ENCODE data around the gene PMF1. TPM values are rescaled to one million over a fixed set of nuclear protein-coding genes. Genes with fewer than 3 reads are reported as not detected.

PMF1 gene
- total RNA-seq, 1 experiment from 2014 or later, result 96.6 TPM

GRCh38 chr1:156268336-156268735 is 55.5 kb downstream of the PMF1 start:
- Histone ChIP-seq H3K4me3 (ENCODE audit: low read depth, low read length, poor library complexity, severe bottlenecking) (no peak overlapping the region), H3K27ac (ENCODE audit: low read depth, low read length, poor library complexity, severe bottlenecking) (no peak overlapping the region), H3K9me3 (ENCODE audit: low read depth, low read length, poor library complexity, severe bottlenecking) (no peaks in the 10 kb centered on the region), H3K4me1 (ENCODE audit: insufficient read depth, low read length, poor library complexity, severe bottlenecking) (no peaks in the 10 kb centered on the region), H3K36me3 (ENCODE audit: insufficient read depth, low read length, poor library complexity, severe bottlenecking) (peaks cover 90% of the 10 kb centered on the region), H3K27me3 (replicated peaks; ENCODE audit: insufficient read depth, low read depth, low read length, poor library complexity) (no peaks in the 10 kb centered on the region)
- intact Hi-C loops (cut with micrococcal nuclease; ENCODE audit: unreplicated experiment), result no loop called here
- ChIA-PET CTCF (no interaction called here), POLR2A (ENCODE audit: low non-redundant PET) (interaction anchor here (0.6 kb wide), 1 partner anchor 33 kb away, joined by 3 read pairs; no protein-coding TSS in a partner anchor)
- TF ChIP-seq EZH2 (IDR thresholded peaks at IDR 0.05; ENCODE audit: borderline replicate concordance, low read depth, low read length, poor library complexity, severe bottlenecking) (no peak), CTCF (conservative IDR thresholded peaks at IDR 0.05; ENCODE audit: low read depth, low read length) (no peak)
- no TSS peak for BruUV-seq (replicated peaks)
- DNase-seq (ENCODE audit: low spot score), result no peak

GRCh38 chr1:156270314-156270713 is 57.5 kb downstream of the PMF1 start:
- ChIA-PET CTCF (no interaction called here), POLR2A (ENCODE audit: low non-redundant PET) (interaction anchor here (0.6 kb wide), 1 partner anchor 12 kb away, joined by 3 read pairs; the partner anchor contains the start of gene SMG5)
- intact Hi-C loops (cut with micrococcal nuclease; ENCODE audit: unreplicated experiment), result loop anchor here (10.0 kb wide), 1 partner anchor 64 kb away; the partner anchor contains the start of genes CCT3 and TSACC

GRCh38 chr1:156276532-156276931 is 63.7 kb downstream of the PMF1 start:
- H3K27ac ChIP-seq (ENCODE audit: low read depth, low read length, poor library complexity, severe bottlenecking), result no peak overlapping the region
- intact Hi-C loops (cut with micrococcal nuclease; ENCODE audit: unreplicated experiment), result loop anchor here (10.0 kb wide), 1 partner anchor 58 kb away; the partner anchor contains the start of genes CCT3 and TSACC
- H3K9me3 ChIP-seq (ENCODE audit: low read depth, low read length, poor library complexity, severe bottlenecking), result no peaks in the 10 kb centered on the region
- peaks cover 8% of the 10 kb centered on the region for H3K4me1 ChIP-seq (ENCODE audit: insufficient read depth, low read length, poor library complexity, severe bottlenecking)
- ChIA-PET POLR2A (ENCODE audit: low non-redundant PET) (no interaction called here), CTCF (interaction anchor here (0.7 kb wide), 1 partner anchor 131 kb away, joined by 10 read pairs; no protein-coding TSS in a partner anchor)
- peaks cover 87% of the 10 kb centered on the region for H3K36me3 ChIP-seq (ENCODE audit: insufficient read depth, low read length, poor library complexity, severe bottlenecking)
- no peak for DNase-seq (ENCODE audit: low spot score)
- TF ChIP-seq EZH2 (IDR thresholded peaks at IDR 0.05; ENCODE audit: borderline replicate concordance, low read depth, low read length, poor library complexity, severe bottlenecking), result no peak
- TF ChIP-seq CTCF (conservative IDR thresholded peaks at IDR 0.05; ENCODE audit: low read depth, low read length), result no peak
- H3K27me3 ChIP-seq (replicated peaks; ENCODE audit: insufficient read depth, low read depth, low read length, poor library complexity), result no peaks in the 10 kb centered on the region
- no TSS peak for BruUV-seq (replicated peaks)
- H3K4me3 ChIP-seq (ENCODE audit: low read depth, low read length, poor library complexity, severe bottlenecking), result no peak overlapping the region

More at GRCh38 chr1:156270314-156270713, 57.5 kb downstream of the PMF1 start:
- Histone ChIP-seq H3K4me3 (ENCODE audit: low read depth, low read length, poor library complexity, severe bottlenecking) (no peak overlapping the region), H3K9me3 (ENCODE audit: low read depth, low read length, poor library complexity, severe bottlenecking) (no peaks in the 10 kb centered on the region), H3K4me1 (ENCODE audit: insufficient read depth, low read length, poor library complexity, severe bottlenecking) (no peaks in the 10 kb centered on the region), H3K27me3 (replicated peaks; ENCODE audit: insufficient read depth, low read depth, low read length, poor library complexity) (no peaks in the 10 kb centered on the region), H3K36me3 (ENCODE audit: insufficient read depth, low read length, poor library complexity, severe bottlenecking) (peaks cover 91% of the 10 kb centered on the region), H3K27ac (ENCODE audit: low read depth, low read length, poor library complexity, severe bottlenecking) (no peak overlapping the region)
- no TSS peak for BruUV-seq (replicated peaks)
- TF ChIP-seq EZH2 (IDR thresholded peaks at IDR 0.05; ENCODE audit: borderline replicate concordance, low read depth, low read length, poor library complexity, severe bottlenecking), result no peak
- TF ChIP-seq CTCF (conservative IDR thresholded peaks at IDR 0.05; ENCODE audit: low read depth, low read length), result no peak
- no peak for DNase-seq (ENCODE audit: low spot score)

All from A673 (cell line).